HG03565 (cell line): ENCODE measurements around the gene ECI1.

ENCODE experiments used
- ATAC-seq: cut with Tn5 transposase; IDR thresholded peaks from one replicate; pipeline ENCODE4 v1.9.1; 2021; ENCODE audit warnings: mild to moderate bottlenecking, moderate library complexity; ENCODE audit not compliant: unreplicated experiment

The ECI1 gene

GRCh38 chr16:2251296-2252111, at the start of gene ECI1:
Gene ECI1, minus strand, starts transcription at chr16:2251587. Its CDS starts 21 bp downstream, at chr16:2251566.
- ATAC-seq = peak; percentile 86

- no peak for ATAC-seq
These were observed 48.5 kb upstream of the ECI1 start for GRCh38 chr16:2299915-2300192.

GRCh38 chr16:2299121-2299914, 47.9 kb upstream of the ECI1 start:
- no peak for ATAC-seq

- no peak for ATAC-seq
These were observed 47.2 kb upstream of the ECI1 start for GRCh38 chr16:2298621-2299020.

DNA sequence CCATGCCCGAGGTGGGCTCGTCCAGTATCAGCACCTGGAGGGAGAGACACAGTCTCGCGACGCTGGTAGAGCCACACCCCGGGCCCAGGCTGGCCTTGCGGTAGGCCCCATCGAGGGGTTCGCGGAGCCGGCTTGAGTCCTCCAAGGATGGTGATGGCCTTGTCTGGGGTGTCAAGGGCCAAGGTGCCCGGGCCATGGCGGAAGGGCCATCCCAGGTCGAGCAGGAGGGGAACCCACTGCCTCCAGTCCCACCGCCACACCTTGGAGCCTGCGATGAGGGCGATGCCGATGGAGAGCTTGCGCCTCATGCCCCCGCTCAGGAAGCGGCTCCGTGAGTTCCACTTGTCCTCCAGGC, 46.1 kb upstream of the ECI1 start:
- no peak for ATAC-seq

DNA sequence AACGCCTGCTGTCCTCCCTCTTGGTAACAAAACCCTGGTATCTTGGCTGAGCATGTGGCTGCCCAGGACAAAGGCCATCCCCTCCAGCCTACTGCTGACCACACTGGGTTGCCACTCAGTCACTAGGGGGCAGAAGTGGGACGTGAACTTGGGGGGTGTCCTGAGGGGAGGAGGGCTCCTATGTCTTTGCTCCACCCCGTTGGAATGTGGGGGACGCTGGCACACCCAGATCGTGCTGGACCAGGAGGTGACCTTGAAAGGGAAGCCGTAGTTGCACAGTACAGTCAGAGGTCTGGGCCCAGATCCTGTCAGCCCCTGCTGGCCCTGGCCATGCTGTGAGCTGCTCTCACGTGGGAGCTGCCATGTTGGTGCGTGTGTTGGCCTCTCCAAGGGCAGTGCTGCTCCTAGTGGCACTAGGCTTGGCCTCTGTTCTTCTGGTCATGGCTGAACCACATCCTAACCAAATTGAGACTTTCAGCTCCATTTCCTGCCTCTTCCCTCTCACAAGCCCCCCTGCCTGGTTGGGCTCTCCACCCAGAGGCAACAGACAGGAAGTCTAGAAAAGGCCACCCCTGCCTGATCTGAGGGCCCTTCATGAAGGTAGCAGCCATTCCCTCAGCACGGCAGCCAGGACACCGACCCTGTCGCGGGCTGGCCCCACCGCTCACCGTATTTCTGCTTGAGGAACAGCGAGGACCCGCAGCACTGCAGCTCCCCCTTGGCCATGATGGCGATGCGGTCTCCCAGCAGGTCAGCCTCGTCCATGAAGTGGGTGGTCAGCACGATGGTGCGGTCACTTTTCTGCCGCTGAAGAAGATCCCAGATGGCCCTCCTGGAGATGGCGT, 45.5 kb upstream of the ECI1 start:
- no peak for ATAC-seq

GRCh38 chr16:2295056-2295798, 43.8 kb upstream of the ECI1 start:
- no peak for ATAC-seq

DNA sequence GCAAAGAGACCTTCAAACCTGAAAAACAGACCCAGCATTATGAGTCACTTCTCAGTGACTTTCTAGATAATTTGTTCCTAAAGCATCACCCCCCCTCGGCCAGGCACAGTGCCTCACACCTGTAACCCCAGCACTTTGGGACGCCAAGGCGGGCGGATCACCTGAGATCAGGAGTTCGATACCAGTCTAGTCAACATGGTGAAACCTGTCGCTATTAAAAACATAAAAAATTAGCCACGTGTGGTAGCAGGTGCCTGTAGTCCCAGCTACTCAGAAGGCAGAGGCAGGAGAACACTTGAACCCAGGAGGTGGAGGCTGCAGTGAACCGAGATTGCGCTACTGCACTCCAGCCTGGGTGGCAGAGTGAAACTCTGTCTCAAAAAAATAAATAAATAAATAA, 40.8 kb upstream of the ECI1 start:
- no peak for ATAC-seq

DNA sequence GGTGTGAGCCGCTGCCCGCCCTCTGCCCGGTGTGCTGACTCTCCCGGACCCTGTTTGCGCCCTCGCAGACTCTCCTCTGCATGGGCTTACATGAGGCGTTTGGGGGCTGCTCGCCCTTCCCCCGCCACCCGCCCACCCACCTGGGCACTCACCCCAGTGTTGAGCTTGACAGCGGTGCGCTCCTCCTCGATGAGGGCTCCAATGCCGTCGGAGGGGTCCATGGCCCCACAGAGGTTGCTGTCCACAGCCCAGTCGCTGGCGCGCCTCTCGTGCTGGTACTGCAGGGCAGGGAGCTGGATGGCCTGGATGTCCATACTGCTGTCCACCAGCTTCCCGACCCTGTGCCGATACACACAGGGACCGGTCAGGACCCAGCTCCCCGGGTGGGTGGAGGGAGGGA, 37.9 kb upstream of the ECI1 start:
- no peak for ATAC-seq

GRCh38 chr16:2288726-2289125, 37.3 kb upstream of the ECI1 start:
- no peak for ATAC-seq

- no peak for ATAC-seq
These were observed 36.6 kb upstream of the ECI1 start for GRCh38 chr16:2287916-2288547.

GRCh38 chr16:2286550-2286949, 35.2 kb upstream of the ECI1 start:
- no peak for ATAC-seq

DNA sequence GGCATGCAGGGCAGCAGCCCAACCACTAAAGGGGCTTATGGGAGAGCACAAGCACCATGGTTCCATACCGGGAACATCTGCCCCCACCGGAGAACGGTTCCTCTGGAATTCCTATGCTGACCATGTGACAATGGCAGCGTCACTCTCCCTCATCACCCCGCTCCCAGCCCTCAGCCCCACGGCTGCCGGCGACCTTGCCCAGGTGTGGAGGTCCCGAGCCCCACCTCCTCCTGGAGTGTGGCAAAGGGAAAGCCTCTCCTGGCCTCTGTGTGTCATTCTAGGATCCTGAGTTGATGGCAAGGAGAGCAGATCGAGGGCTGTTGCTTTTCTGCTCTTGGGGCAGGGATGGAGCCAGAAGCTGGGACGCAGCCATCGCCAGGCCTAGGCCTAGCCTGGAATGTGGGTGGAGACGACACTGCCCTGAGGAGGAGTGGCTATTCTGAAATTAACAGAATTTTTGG, 34.4 kb upstream of the ECI1 start:
- no peak for ATAC-seq

- ATAC-seq = no peak
These were observed 33.6 kb upstream of the ECI1 start for GRCh38 chr16:2284797-2285576.

DNA sequence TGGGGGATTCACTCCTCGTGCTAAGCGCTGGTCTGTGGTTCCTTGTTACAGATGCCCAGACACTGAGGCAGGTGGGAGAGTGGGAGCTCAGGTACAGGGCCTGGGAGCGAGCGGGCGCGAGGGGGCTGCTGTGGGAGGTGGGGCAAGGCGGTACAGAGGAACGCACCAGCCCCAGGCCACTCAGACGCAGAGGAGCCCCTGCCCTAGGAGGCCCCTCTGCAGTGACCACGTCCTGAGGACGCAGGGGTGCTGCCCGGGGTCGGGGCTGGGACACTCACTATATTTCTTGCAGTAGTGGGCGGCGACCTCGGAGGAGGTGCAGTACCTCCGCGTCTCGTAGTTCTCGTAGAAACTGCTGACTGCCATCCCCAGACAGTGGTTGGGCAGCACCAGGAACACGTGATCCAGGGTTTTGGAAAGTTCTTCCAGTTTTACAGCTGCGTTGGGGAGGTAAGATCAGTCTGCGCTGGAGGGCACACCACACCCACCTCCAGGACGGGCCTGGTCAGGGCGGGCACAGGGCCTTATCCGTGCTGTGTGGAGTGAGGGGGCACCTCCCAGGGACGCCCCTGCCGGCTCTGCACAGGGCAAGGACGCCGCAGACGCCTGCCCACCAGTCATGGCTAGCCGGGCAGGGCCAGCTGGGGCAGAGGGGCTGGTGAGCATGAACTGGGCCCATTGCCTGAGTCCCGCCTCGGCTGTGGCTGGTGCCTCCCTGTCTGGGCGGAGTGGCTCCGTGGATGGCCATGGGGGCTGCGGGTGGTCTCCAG, 32.8 kb upstream of the ECI1 start:
- ATAC-seq = no peak

- ATAC-seq = no peak
These were observed 31.6 kb upstream of the ECI1 start for GRCh38 chr16:2282866-2283555.

GRCh38 chr16:2282262-2282661, 30.9 kb upstream of the ECI1 start:
- no peak for ATAC-seq

GRCh38 chr16:2280981-2281542, 29.7 kb upstream of the ECI1 start:
- no peak for ATAC-seq
